ENCODE measurements around the gene TNS3. TPM values are rescaled to one million over a fixed set of nuclear protein-coding genes. Genes with fewer than 3 reads are reported as not detected.
A peak's percentile ranks its signal among the peaks of the same experiment; 100 is the strongest.

The TNS3 gene
- total and polyA plus RNA-seq, 2 of the 13 experiments (the other 11 are each of a cell fraction or from before 2014, with no cell fraction given), result 52.9 to 55.7 TPM

- TF ChIP-seq ZNF777 (CRISPR knock-in tag; IDR thresholded peaks at IDR 0.05), result no peak
- TF ChIP-seq KLF13 (CRISPR knock-in tag; IDR thresholded peaks at IDR 0.05), result no peak
- TF ChIP-seq ZSCAN5A (CRISPR knock-in tag; IDR thresholded peaks at IDR 0.05; ENCODE audit: borderline replicate concordance), result no peak
- TF ChIP-seq NFE2 (CRISPR knock-in tag; IDR thresholded peaks at IDR 0.05), result peak; percentile 36; the same call in 1 of the 2 replicates
- TF ChIP-seq SOX5 (CRISPR knock-in tag; IDR thresholded peaks at IDR 0.05; ENCODE audit: borderline replicate concordance), result 0 out of 2 replicates have a peak, but pooled peaks have one; percentile 61
- no peak for TF ChIP-seq ZNF292 (CRISPR knock-in tag; IDR thresholded peaks at IDR 0.05; ENCODE audit: borderline replicate concordance, low read depth)
- TF ChIP-seq ZNF761 (CRISPR knock-in tag; conservative IDR thresholded peaks at IDR 0.05), result no peak
- TF ChIP-seq ZNF891 (CRISPR knock-in tag; IDR thresholded peaks at IDR 0.05), result peak; percentile 53; the same call in 1 of the 2 replicates
- no peak for TF ChIP-seq MAF1 (CRISPR knock-in tag; IDR thresholded peaks at IDR 0.05; ENCODE audit: borderline replicate concordance)
- no peak for TF ChIP-seq ZNF510 (CRISPR knock-in tag; IDR thresholded peaks at IDR 0.05; ENCODE audit: low read depth)
- TF ChIP-seq LCORL (IDR thresholded peaks at IDR 0.05), result no peak
- TF ChIP-seq LCORL (CRISPR knock-in tag; IDR thresholded peaks at IDR 0.05), result no peak
- no peak for TF ChIP-seq IKZF4 (CRISPR knock-in tag; IDR thresholded peaks at IDR 0.05; ENCODE audit: borderline replicate concordance, low read depth, not compliant biosample characterization)
- no peak for TF ChIP-seq ZNF737 (CRISPR knock-in tag; IDR thresholded peaks at IDR 0.05; ENCODE audit: borderline replicate concordance)
- TF ChIP-seq RXRB (CRISPR knock-in tag; IDR thresholded peaks at IDR 0.05; ENCODE audit: borderline replicate concordance), result peak; percentile 71
- 0 out of 2 replicates have a peak, but pooled peaks have one; percentile 31 for TF ChIP-seq ZSCAN29 (CRISPR knock-in tag; conservative IDR thresholded peaks at IDR 0.05)
- TF ChIP-seq RBM22 (optimal IDR thresholded peaks at IDR 0.05; ENCODE audit: low read length), result no peak
- no peak for TF ChIP-seq U2AF1 (optimal IDR thresholded peaks at IDR 0.05; ENCODE audit: low read depth, low read length)
- no peak for TF ChIP-seq ZNF280D (CRISPR knock-in tag; IDR thresholded peaks at IDR 0.05)
- no peak for TF ChIP-seq ZFP36 (IDR thresholded peaks at IDR 0.05; ENCODE audit: borderline replicate concordance, low read depth, low read length, partially characterized antibody)
- TF ChIP-seq DZIP1 (CRISPR knock-in tag; IDR thresholded peaks at IDR 0.05), result no peak
- TF ChIP-seq ZNF260 (CRISPR knock-in tag; IDR thresholded peaks at IDR 0.05; ENCODE audit: borderline replicate concordance, low read depth), result no peak
- TF ChIP-seq ZNF75D (CRISPR knock-in tag; IDR thresholded peaks at IDR 0.05; ENCODE audit: borderline replicate concordance), result no peak
- TF ChIP-seq GABPB1 (CRISPR knock-in tag; IDR thresholded peaks at IDR 0.05), result no peak; the same call in 1 of the 2 replicates
- TF ChIP-seq ZNF557 (CRISPR knock-in tag; IDR thresholded peaks at IDR 0.05), result no peak
Measured at GRCh38 chr7:47538846-47539311, 43.0 kb downstream of the TNS3 start (continued).

Data from HepG2 (cell line).